T-cell (primary cell): ENCODE measurements around the gene BACE2. TPM values are rescaled to one million over a fixed set of nuclear protein-coding genes. Genes with fewer than 3 reads are reported as not detected.
A peak's percentile ranks its signal among the peaks of the same experiment; 100 is the strongest.

Source experiments
- ATAC-seq, 4 experiments: fragments of 200-7000 bp in 3 of 4; fragments of 150-1000 bp in 1 of 4; cut with Tn5 transposase; replicated peaks in 1 of 4; 1 replicate in 3 of 4; 2 replicates in 1 of 4; pipeline ENCODE4 v1.10.0; 2021; ENCODE audit warnings: moderate library complexity in 3 of 4, mild to moderate bottlenecking in 2 of 4, moderate number of reproducible peaks in 1 of 4
- CTCF ChIA-PET, 2 donors: fragments of 300-600 bp; sonication (Branson Sonifier 250); formaldehyde crosslinking; loops; one replicate each; lab custom pipeline; 2022; ENCODE audit warnings: antibody characterized with exemption in 2 of 2; lab: Charles Lee
- POLR2A ChIA-PET, 2 donors: fragments of 300-600 bp; sonication (Branson Sonifier 250); formaldehyde crosslinking; loops; one replicate each; lab custom pipeline; 2022; ENCODE audit warnings: antibody characterized with exemption in 2 of 2; lab: Charles Lee
- DNase-seq, 35 experiments: peaks; one replicate each; pipeline versions ENCODE4 v3.0.0 to v3.0.0-alpha.2; 2013 to 2023
- H3K27ac ChIP-seq: one replicate; pipeline ENCODE4 v1.5.1; 2013; ENCODE audit warnings: low read length
- H3K27me3 ChIP-seq, 2 experiments: replicated peaks in 1 of 2; 1 replicate in 1 of 2; 2 replicates in 1 of 2; pipeline versions ENCODE4 v1.6.1 to v1.7.0; 2013; ENCODE audit warnings: low read length in 1 of 2, mixed read lengths in 1 of 2; ENCODE audit not compliant: control insufficient read depth in 2 of 2, insufficient read depth in 2 of 2; ENCODE audit errors: extremely low read depth in 1 of 2
- H3K36me3 ChIP-seq, 2 donors: 1 replicate in 1 of 2; 2 replicates in 1 of 2; pipeline versions ENCODE4 v1.6.1 to v1.7.0; 2013; ENCODE audit warnings: low read length in 1 of 2; ENCODE audit not compliant: control insufficient read depth in 2 of 2, insufficient read depth in 1 of 2; ENCODE audit errors: extremely low read depth in 1 of 2
- H3K4me1 ChIP-seq, 2 experiments: 1 replicate in 1 of 2; 2 replicates in 1 of 2; pipeline versions ENCODE4 v1.6.1 to v1.7.0; 2013; ENCODE audit warnings: low read length in 2 of 2, mixed read lengths in 1 of 2; ENCODE audit not compliant: insufficient read depth in 2 of 2, control insufficient read depth in 1 of 2; ENCODE audit errors: extremely low read depth in 1 of 2
- H3K4me3 ChIP-seq, 2 donors: 1 replicate in 1 of 2; 2 replicates in 1 of 2; pipeline versions ENCODE4 v1.5.1 to v1.7.0; 2013; ENCODE audit warnings: mild to moderate bottlenecking in 2 of 2, low read length in 1 of 2, moderate library complexity in 1 of 2; ENCODE audit not compliant: control insufficient read depth in 1 of 2; ENCODE audit errors: extremely low read depth in 1 of 2
- H3K9me3 ChIP-seq: 2 replicates; pipeline ENCODE4 v1.7.0; 2013
- H3K27ac Mint-ChIP-seq, 2 donors: one replicate each; pipeline ENCODE4 v1.8.0; 2020 to 2021; ENCODE audit warnings: mild to moderate bottlenecking in 2 of 2, mixed read lengths in 2 of 2
- H3K27me3 Mint-ChIP-seq, 2 donors: one replicate each; pipeline ENCODE4 v1.8.0; 2021 to 2022; ENCODE audit warnings: mixed read lengths in 2 of 2
- H3K36me3 Mint-ChIP-seq: one replicate; pipeline ENCODE4 v1.8.0; 2021; ENCODE audit warnings: mixed read lengths
- H3K4me1 Mint-ChIP-seq, 3 donors: one replicate each; pipeline ENCODE4 v1.8.0; 2020 to 2022; ENCODE audit warnings: mixed read lengths in 3 of 3, mild to moderate bottlenecking in 1 of 3
- H3K4me3 Mint-ChIP-seq, 3 donors: one replicate each; pipeline ENCODE4 v1.8.0; 2020 to 2022; ENCODE audit warnings: mild to moderate bottlenecking in 3 of 3, mixed read lengths in 3 of 3, moderate library complexity in 3 of 3
- H3K9me3 Mint-ChIP-seq, 3 donors: one replicate each; pipeline ENCODE4 v1.8.0; 2020 to 2022; ENCODE audit warnings: mixed read lengths in 3 of 3
- WGBS: methylation state at CpG from one replicate; pipeline ENCODE4 v1.1.5; 2013; ENCODE audit warnings: missing lambda C conversion rate; ENCODE audit not compliant: insufficient coverage; 5-methylcytosine and 5-hydroxymethylcytosine counted together
- total RNA-seq, 35 experiments: library from RNA in 6 of 35; stranded (reverse) in 6 of 35; fragments of 120-200 nt in 1 of 35; gene quantifications; one replicate each; pipeline versions ENCODE4 v1.2.1 to v1.2.4 and lab custom pipeline; 2013 to 2026

Gene BACE2
- total RNA-seq, 5 donors from 2014 or later (not counting 1 experiment from before 2014, with no cell fraction given), result 0.30 to 1.1 (median 0.68) TPM

GRCh38 chr21:41201385-41201784, 33.4 kb downstream of the BACE2 start:
- H3K36me3 ChIP-seq, result no peaks in the 10 kb centered on the region
- DNase-seq (no peak), ATAC-seq (no peak)
- Mint-ChIP-seq H3K27me3 (peaks cover 23 to 32% of the 10 kb centered on the region in 2 donors), H3K36me3 (no peaks in the 10 kb centered on the region), H3K27ac (no peak overlapping the region), H3K4me3 (no peak overlapping the region), H3K9me3 (no peaks in the 10 kb centered on the region), H3K4me1 (no peaks in the 10 kb centered on the region)
- H3K4me3 ChIP-seq, result no peak overlapping the region
- no peaks in the 10 kb centered on the region for H3K9me3 ChIP-seq
- peaks cover 0 to 16% of the 10 kb centered on the region in 2 experiments for H3K27me3 ChIP-seq
- WGBS, result 76% methylated on average over 5 of the region's 5 CpGs
- ChIA-PET CTCF (no interaction called here), POLR2A (no interaction called here)
- H3K27ac ChIP-seq, result no peak overlapping the region
- no peaks in the 10 kb centered on the region for H3K4me1 ChIP-seq

- H3K36me3 Mint-ChIP-seq, result no peaks in the 10 kb centered on the region
- no peaks in the 10 kb centered on the region for H3K9me3 ChIP-seq
- H3K36me3 ChIP-seq, result no peaks in the 10 kb centered on the region
- H3K4me1 Mint-ChIP-seq, result no peaks in the 10 kb centered on the region
- ChIA-PET CTCF (no interaction called here), POLR2A (no interaction called here)
- no peak overlapping the region for H3K27ac Mint-ChIP-seq
- WGBS, result 100% methylated on average over 2 of the region's 3 CpGs
- DNase-seq (no peak), ATAC-seq (no peak)
- no peaks in the 10 kb centered on the region for H3K9me3 Mint-ChIP-seq
- peaks cover 0 to 2% of the 10 kb centered on the region in 2 experiments for H3K4me1 ChIP-seq
- no peak overlapping the region for H3K27ac ChIP-seq
- H3K27me3 ChIP-seq, result peaks cover 0 to 14% of the 10 kb centered on the region in 2 experiments
- peaks cover 22 to 30% of the 10 kb centered on the region in 2 donors for H3K27me3 Mint-ChIP-seq
- H3K4me3 Mint-ChIP-seq, result no peak overlapping the region
- no peak overlapping the region for H3K4me3 ChIP-seq
Observed at GRCh38 chr21:41204736-41205135, 36.8 kb downstream of the BACE2 start.

DNA sequence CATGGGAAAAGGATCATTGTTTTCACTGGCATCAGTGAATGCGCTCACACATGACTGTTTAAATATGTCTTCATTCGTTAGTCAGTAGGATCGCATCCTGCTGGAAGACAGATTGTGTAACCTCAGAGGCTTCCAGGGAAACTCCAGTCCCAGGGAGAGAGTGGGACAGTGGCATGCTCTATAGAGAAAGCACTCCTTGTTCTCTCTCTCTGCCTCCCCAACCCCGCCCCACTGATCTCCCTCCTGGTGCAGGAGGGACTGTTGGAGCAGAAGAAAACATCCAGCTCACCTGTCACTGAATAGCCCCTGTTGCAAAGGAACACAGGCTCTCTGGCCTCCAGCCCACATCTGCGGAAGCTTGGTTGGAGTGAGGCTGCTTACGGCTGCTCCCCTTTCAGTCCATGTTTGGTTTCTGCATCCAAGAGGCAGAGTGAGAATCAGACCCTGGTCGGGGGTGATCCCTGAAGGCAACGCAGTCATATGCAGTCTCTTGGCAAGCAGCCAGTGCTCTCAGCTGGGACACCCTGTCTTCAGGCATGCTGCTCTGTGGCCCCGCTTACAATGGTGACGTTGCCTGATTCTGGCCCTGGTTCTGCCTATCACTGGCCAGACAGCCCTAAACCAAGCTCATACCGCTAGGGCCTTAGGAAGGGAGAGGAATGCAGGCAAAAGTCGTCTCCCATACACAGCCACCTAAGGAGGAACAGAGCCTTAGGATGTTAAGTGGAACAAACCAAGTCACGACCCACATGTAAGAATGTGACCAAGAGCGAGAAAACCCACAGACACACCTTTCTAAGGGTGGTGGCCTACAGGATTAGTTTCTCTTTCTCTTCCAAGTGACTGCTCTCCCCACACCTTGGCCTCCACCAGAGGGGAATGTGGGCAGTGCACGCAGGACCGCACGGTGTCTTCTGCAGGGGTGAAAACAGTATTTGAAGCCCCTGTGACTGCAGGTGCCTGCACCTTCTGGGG, 39.7 kb downstream of the BACE2 start:
- Histone ChIP-seq H3K27me3 (peaks cover 0 to 18% of the 10 kb centered on the region in 2 experiments), H3K9me3 (no peaks in the 10 kb centered on the region), H3K4me1 (peaks cover 0 to 2% of the 10 kb centered on the region in 2 experiments), H3K27ac (no peak overlapping the region), H3K4me3 (no peak overlapping the region), H3K36me3 (no peaks in the 10 kb centered on the region)
- Mint-ChIP-seq H3K4me1 (no peaks in the 10 kb centered on the region), H3K9me3 (no peaks in the 10 kb centered on the region), H3K27ac (no peak overlapping the region), H3K27me3 (peaks cover 24 to 29% of the 10 kb centered on the region in 2 donors), H3K4me3 (no peak overlapping the region), H3K36me3 (no peaks in the 10 kb centered on the region)
- CTCF ChIA-PET, result no interaction called here
- ATAC-seq (no peak), DNase-seq (no peak)
- 86% methylated on average over 6 of the region's 17 CpGs for WGBS
- POLR2A ChIA-PET, result no interaction called here

GRCh38 chr21:41208376-41208763, 40.4 kb downstream of the BACE2 start:
- Mint-ChIP-seq H3K4me1 (no peaks in the 10 kb centered on the region), H3K36me3 (no peaks in the 10 kb centered on the region), H3K27me3 (peaks cover 26 to 28% of the 10 kb centered on the region in 2 donors), H3K9me3 (no peaks in the 10 kb centered on the region), H3K27ac (peak overlapping the region in 1 of 2 donors; percentile 15), H3K4me3 (no peak overlapping the region)
- DNase-seq (no peak), ATAC-seq (no peak)
- 70% methylated on average over 5 of the region's 6 CpGs for WGBS
- peaks cover 0 to 2% of the 10 kb centered on the region in 2 experiments for H3K4me1 ChIP-seq
- H3K36me3 ChIP-seq, result no peaks in the 10 kb centered on the region
- peaks cover 0 to 17% of the 10 kb centered on the region in 2 experiments for H3K27me3 ChIP-seq
- POLR2A ChIA-PET, result no interaction called here
- CTCF ChIA-PET, result no interaction called here
- no peak overlapping the region for H3K27ac ChIP-seq
- no peak overlapping the region for H3K4me3 ChIP-seq
- no peaks in the 10 kb centered on the region for H3K9me3 ChIP-seq

- 81% methylated on average over 13 of the region's 17 CpGs for WGBS
Observed at GRCh38 chr21:41209016-41209619, 41.2 kb downstream of the BACE2 start.

DNA sequence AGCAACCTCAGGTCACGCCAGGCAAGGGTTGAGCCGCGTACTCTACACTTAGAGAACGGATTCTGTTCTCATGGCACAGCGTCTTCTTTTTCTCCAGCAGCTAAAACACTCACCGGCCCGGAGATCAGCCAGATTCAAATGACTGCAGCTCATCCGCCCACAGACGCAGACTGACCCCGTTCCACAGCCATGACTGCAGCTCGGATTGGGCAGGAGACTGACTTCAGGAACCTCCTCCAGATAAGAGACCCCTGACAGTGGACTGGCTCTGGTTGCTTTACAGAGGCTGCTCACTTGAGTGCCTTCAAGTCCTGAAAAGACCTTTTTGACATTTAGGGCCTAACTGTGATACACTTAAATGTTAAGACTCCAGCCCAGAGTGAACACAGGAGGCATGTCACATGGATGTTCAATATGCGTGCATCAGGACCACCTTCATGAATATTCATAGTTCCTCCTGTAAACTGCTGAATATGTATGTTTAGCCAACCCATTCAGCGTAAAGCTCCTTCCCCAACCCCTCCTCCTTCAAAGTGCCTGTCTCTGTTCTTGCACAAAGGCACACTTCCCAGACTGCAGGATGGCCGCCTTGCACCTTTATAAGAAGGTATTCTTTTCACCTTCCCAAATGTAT, 42.6 kb downstream of the BACE2 start:
- no peaks in the 10 kb centered on the region for H3K9me3 Mint-ChIP-seq
- H3K9me3 ChIP-seq, result no peaks in the 10 kb centered on the region
- no peak overlapping the region for H3K4me3 ChIP-seq
- DNase-seq (no peak), ATAC-seq (no peak)
- H3K27me3 ChIP-seq, result peaks cover 0 to 25% of the 10 kb centered on the region in 2 experiments
- H3K36me3 ChIP-seq, result no peaks in the 10 kb centered on the region
- 89% methylated on average over 12 of the region's 14 CpGs for WGBS
- ChIA-PET CTCF (no interaction called here), POLR2A (no interaction called here)
- no peaks in the 10 kb centered on the region for H3K36me3 Mint-ChIP-seq
- no peak overlapping the region for H3K27ac ChIP-seq
- no peak overlapping the region for H3K4me3 Mint-ChIP-seq
- H3K27me3 Mint-ChIP-seq, result peaks cover 29 to 38% of the 10 kb centered on the region in 2 donors
- H3K4me1 ChIP-seq, result peaks cover 0 to 2% of the 10 kb centered on the region in 2 experiments
- no peaks in the 10 kb centered on the region for H3K4me1 Mint-ChIP-seq
- no peak overlapping the region for H3K27ac Mint-ChIP-seq

More at GRCh38 chr21:41209016-41209619, 41.2 kb downstream of the BACE2 start:
- Mint-ChIP-seq H3K9me3 (no peaks in the 10 kb centered on the region), H3K4me3 (no peak overlapping the region), H3K4me1 (no peaks in the 10 kb centered on the region), H3K27me3 (peaks cover 24 to 26% of the 10 kb centered on the region in 2 donors), H3K36me3 (no peaks in the 10 kb centered on the region), H3K27ac (no peak overlapping the region)
- H3K27ac ChIP-seq, result no peak overlapping the region
- ATAC-seq (no peak), DNase-seq (no peak)
- no peak overlapping the region for H3K4me3 ChIP-seq
- H3K36me3 ChIP-seq, result no peaks in the 10 kb centered on the region
- peaks cover 0 to 2% of the 10 kb centered on the region in 2 experiments for H3K4me1 ChIP-seq
- CTCF ChIA-PET, result no interaction called here
- no peaks in the 10 kb centered on the region for H3K9me3 ChIP-seq
- H3K27me3 ChIP-seq, result peaks cover 0 to 17% of the 10 kb centered on the region in 2 experiments
- POLR2A ChIA-PET, result no interaction called here
